K562 (cell line): ENCODE data around the gene TMEM229B. TPM values are rescaled to one million over a fixed set of nuclear protein-coding genes. Genes with fewer than 3 reads are reported as not detected.

Experiments used
- CREM ChIP-seq: IDR thresholded peaks from 2 replicates; pipeline ENCODE4 v1.6.1; 2014; ENCODE audit warnings: antibody characterized with exemption, low read depth
- ELK3 ChIP-seq: fragments of 450-650 bp; formaldehyde crosslinking; IDR thresholded peaks from 2 replicates; pipeline ENCODE4 v1.4.0; 2020; ENCODE audit warnings: mild to moderate bottlenecking
- HINFP ChIP-seq: fragments of 450-650 bp; conservative IDR thresholded peaks from 2 replicates; pipeline ENCODE4 v1.6.1; 2016; ENCODE audit warnings: missing genetic modification characterization, low read depth, mild to moderate bottlenecking, control low read depth, missing compliant biosample characterization
- HOXB6 ChIP-seq: fragments of 250-450 bp; sonication (Bioruptor Pico); IDR thresholded peaks from 2 replicates; pipeline ENCODE4 v1.5.1; 2022; ENCODE audit warnings: mild to moderate bottlenecking, borderline replicate concordance
- MCM2 ChIP-seq: fragments of 450-650 bp; IDR thresholded peaks from 2 replicates; pipeline ENCODE4 v1.6.1; 2017; ENCODE audit warnings: low read depth, mild to moderate bottlenecking
- MCM7 ChIP-seq, 2 experiments: fragments of 450-650 bp; IDR thresholded peaks; 2 replicates each; pipeline ENCODE4 v1.6.1; 2016 to 2018
- MNT ChIP-seq, 2 experiments: fragments of 450-650 bp; conservative IDR thresholded peaks; 2 replicates each; pipeline ENCODE4 v1.6.1; 2017; ENCODE audit warnings: mild to moderate bottlenecking in 2 of 2, moderate library complexity in 2 of 2
- NCOR1 ChIP-seq: fragments of 450-650 bp; IDR thresholded peaks from 2 replicates; pipeline ENCODE4 v1.6.1; 2016; ENCODE audit warnings: mild to moderate bottlenecking, moderate library complexity
- PHF8 ChIP-seq: fragments of 200-600 bp; sonication (generic); IDR thresholded peaks from 2 replicates; pipeline ENCODE4 v1.6.1; 2012; ENCODE audit warnings: mixed run types, mild to moderate bottlenecking, inconsistent platforms, low read length, moderate library complexity, borderline replicate concordance
- POLR2H ChIP-seq: IDR thresholded peaks from 2 replicates; pipeline ENCODE4 v1.6.1; 2016; ENCODE audit warnings: missing genetic modification characterization, low read depth, mild to moderate bottlenecking, control low read depth, missing compliant biosample characterization, moderate library complexity
- PTTG1 ChIP-seq: fragments of 450-650 bp; IDR thresholded peaks from 2 replicates; pipeline ENCODE4 v1.6.1; 2016; ENCODE audit warnings: low read depth, mild to moderate bottlenecking, missing genetic modification characterization, missing compliant biosample characterization
- SOX6 ChIP-seq: fragments of 450-650 bp; IDR thresholded peaks from 2 replicates; pipeline ENCODE4 v1.6.1; 2014; ENCODE audit warnings: mild to moderate bottlenecking
- TBL1XR1 ChIP-seq, 2 experiments: IDR thresholded peaks; 2 replicates each; pipeline ENCODE4 v1.6.1; 2012; ENCODE audit warnings: improper control_type of control experiment in 2 of 2, low read length in 2 of 2, mild to moderate bottlenecking in 1 of 2
- TOE1 ChIP-seq, 2 experiments: fragments of 450-650 bp in 1 of 2; sonication (generic) in 1 of 2; formaldehyde crosslinking in 1 of 2; IDR thresholded peaks; 2 replicates each; pipeline versions ENCODE4 v1.7.1 to v1.8.0; 2016 to 2022; ENCODE audit warnings: borderline replicate concordance in 2 of 2, mild to moderate bottlenecking in 2 of 2, antibody characterized with exemption in 1 of 2, inconsistent platforms in 1 of 2, low read depth in 1 of 2, missing genetic modification reagents in 1 of 2, moderate library complexity in 1 of 2
- ZBTB17 ChIP-seq: fragments of 450-650 bp; formaldehyde crosslinking; IDR thresholded peaks from 2 replicates; pipeline ENCODE4 v1.4.0; 2020; ENCODE audit warnings: mild to moderate bottlenecking
- ZNF23 ChIP-seq: fragments of 250-450 bp; sonication (Bioruptor Pico); IDR thresholded peaks from 2 replicates; pipeline ENCODE4 v1.4.0; 2020; ENCODE audit warnings: mild to moderate bottlenecking
- polyA plus RNA-seq, 8 experiments: library from polyadenylated mRNA; depleted of rRNA in 4 of 8; stranded (reverse) in 5 of 8; unstranded in 3 of 8; fragments of >200 nt; fragmentation: Nextera tagmentation in 2 of 8; fragmentation: Illumina TruSeq in 1 of 8; extraction: Ambion mirVana in 2 of 8; extraction: Trizol in 1 of 8; gene quantifications; 2 replicates each; pipeline versions ENCODE4 v1.2.1 to v1.2.3, GENCODE V29; 2011 to 2014; ENCODE audit warnings: inconsistent platforms in 1 of 8, missing spikeins in 1 of 8
- total RNA-seq, 7 experiments: library from RNA; depleted of rRNA in 6 of 7; stranded (reverse); fragments of >200 nt in 6 of 7; fragmentation: Illumina TruSeq in 2 of 7; extraction: Trizol in 2 of 7; gene quantifications; 2 replicates each; pipeline versions ENCODE4 v1.2.1 to v1.2.3, GENCODE V29; 2011 to 2021; ENCODE audit warnings: low replicate concordance in 1 of 7

Gene TMEM229B
- total and polyA plus RNA-seq, 9 of the 15 experiments (the other 6 are each of a cell fraction or from before 2014, with no cell fraction given) = not detected

- no peak for TF ChIP-seq TOE1 (IDR thresholded peaks at IDR 0.05; ENCODE audit: borderline replicate concordance)
- no peak for TF ChIP-seq TOE1 (CRISPR knock-in tag; IDR thresholded peaks at IDR 0.05; ENCODE audit: borderline replicate concordance, low read depth)
- TF ChIP-seq MNT (conservative IDR thresholded peaks at IDR 0.05) = no peak
- TF ChIP-seq TBL1XR1 (IDR thresholded peaks at IDR 0.05; ENCODE audit: low read length in 2 of 2) = no peak
- TF ChIP-seq HINFP (tag) = no peak
- TF ChIP-seq CREM = no peak
- TF ChIP-seq HOXB6 = no peak
- TF ChIP-seq MCM7 (IDR thresholded peaks at IDR 0.05) = no peak
- no peak for TF ChIP-seq MCM2
- peak; percentile 48; the same call in 1 of the 2 replicates for TF ChIP-seq PHF8
- TF ChIP-seq ZNF23 (CRISPR knock-in tag) = no peak
- no peak for TF ChIP-seq PTTG1 (tag)
- no peak for TF ChIP-seq NCOR1
- no peak for TF ChIP-seq SOX6
- no peak for TF ChIP-seq POLR2H (tag)
- no peak for TF ChIP-seq ELK3 (CRISPR knock-in tag)
- TF ChIP-seq ZBTB17 = no peak
Measured at GRCh38 chr14:67532606-67532997, 44.1 kb upstream of the TMEM229B start (continued).
